KG1 (cell line): ENCODE data around the gene MAEA.
"Not testable (repeated sequence)": the region's sequence is repeated elsewhere in the genome, so short reads cannot be mapped to it uniquely, and the experiment has no call there.

Source experiments
- DNase-seq: peaks from one replicate; lab custom pipeline; 2025; lab: John Stamatoyannopoulos, UW

The MAEA gene

GRCh38 chr4:1367230-1367935, 77.7 kb downstream of the MAEA start:
- no peak for DNase-seq

- DNase-seq, result no peak
Observed at GRCh38 chr4:1367936-1368289, 78.2 kb downstream of the MAEA start.

GRCh38 chr4:1368421-1369090, 78.9 kb downstream of the MAEA start:
- DNase-seq, result no peak

GRCh38 chr4:1369091-1369450, 79.4 kb downstream of the MAEA start:
- no peak for DNase-seq

GRCh38 chr4:1369479-1370079, 79.9 kb downstream of the MAEA start:
- no peak for DNase-seq

GRCh38 chr4:1370321-1371124, 80.8 kb downstream of the MAEA start:
- DNase-seq, result no peak

- no peak for DNase-seq
Observed at GRCh38 chr4:1371176-1372165, 81.8 kb downstream of the MAEA start.

GRCh38 chr4:1372576-1372975, 82.9 kb downstream of the MAEA start:
- DNase-seq, result not testable (repeated sequence)

- DNase-seq, result no peak
Observed at GRCh38 chr4:1373892-1374705, 84.4 kb downstream of the MAEA start.

- no peak for DNase-seq
Observed at GRCh38 chr4:1374706-1375045, 85.0 kb downstream of the MAEA start.

GRCh38 chr4:1375051-1375721, 85.5 kb downstream of the MAEA start:
- DNase-seq, result no peak

GRCh38 chr4:1375761-1376322, 86.2 kb downstream of the MAEA start:
- DNase-seq, result no peak

- DNase-seq, result no peak
Observed at GRCh38 chr4:1376391-1376840, 86.7 kb downstream of the MAEA start.

GRCh38 chr4:1376841-1377605, 87.3 kb downstream of the MAEA start:
- DNase-seq, result no peak

GRCh38 chr4:1377606-1378261, 88.0 kb downstream of the MAEA start:
- DNase-seq, result no peak

GRCh38 chr4:1378559-1379231, 89.0 kb downstream of the MAEA start:
- DNase-seq, result no peak

- no peak for DNase-seq
Observed at GRCh38 chr4:1379351-1379781, 89.7 kb downstream of the MAEA start.
